Smooth muscle cell (in vitro differentiated cells): ENCODE measurements around the gene TTF2. TPM values are rescaled to one million over a fixed set of nuclear protein-coding genes. Genes with fewer than 3 reads are reported as not detected.

Experiments
- DNase-seq: peaks from one replicate; lab custom pipeline; 2025; ENCODE audit not compliant: unreplicated experiment; lab: John Stamatoyannopoulos, UW
- H2AFZ ChIP-seq: fragments of 200-600 bp; sonication (generic); 2 replicates; pipeline ENCODE4 v1.6.0; 2016; ENCODE audit warnings: antibody characterized with exemption, low read depth, mild to moderate bottlenecking
- H3F3A ChIP-seq: fragments of 200-600 bp; sonication (generic); 2 replicates; pipeline ENCODE4 v1.6.0; 2017; ENCODE audit warnings: antibody characterized with exemption, low read depth
- H3K27ac ChIP-seq: fragments of 200-600 bp; sonication (generic); 2 replicates; pipeline ENCODE4 v1.5.1; 2016; ENCODE audit warnings: low read depth, mild to moderate bottlenecking
- H3K27me3 ChIP-seq: fragments of 200-600 bp; sonication (generic); 2 replicates; pipeline ENCODE4 v1.6.1; 2016; ENCODE audit warnings: low read depth, mild to moderate bottlenecking
- H3K36me3 ChIP-seq: fragments of 200-600 bp; sonication (generic); 2 replicates; pipeline ENCODE4 v1.5.1; 2016; ENCODE audit warnings: low read depth
- H3K4me1 ChIP-seq: fragments of 200-600 bp; sonication (generic); 2 replicates; pipeline ENCODE4 v1.5.1; 2016; ENCODE audit warnings: low read depth
- H3K4me2 ChIP-seq: fragments of 200-600 bp; sonication (generic); 2 replicates; pipeline ENCODE4 v1.6.0; 2016; ENCODE audit warnings: mild to moderate bottlenecking
- H3K4me3 ChIP-seq: fragments of 200-600 bp; sonication (generic); 2 replicates; pipeline ENCODE4 v1.5.1; 2016; ENCODE audit warnings: mild to moderate bottlenecking
- H3K79me2 ChIP-seq: fragments of 200-600 bp; sonication (generic); 2 replicates; pipeline ENCODE4 v1.6.0; 2016; ENCODE audit warnings: low read depth, mild to moderate bottlenecking
- H3K9ac ChIP-seq: fragments of 200-600 bp; sonication (generic); 2 replicates; pipeline ENCODE4 v1.6.0; 2016; ENCODE audit warnings: low read depth
- H3K9me3 ChIP-seq: fragments of 200-600 bp; sonication (generic); replicated peaks from 2 replicates; pipeline ENCODE4 v1.5.1; 2016; ENCODE audit warnings: low read depth
- H4K20me1 ChIP-seq: fragments of 200-600 bp; sonication (generic); 2 replicates; pipeline ENCODE4 v1.6.0; 2016; ENCODE audit warnings: low read depth
- WGBS: methylation state at CpG from one replicate; pipeline ENCODE4 v1.1.7; 2016; ENCODE audit warnings: low lambda C conversion rate; 5-methylcytosine and 5-hydroxymethylcytosine counted together
- polyA plus RNA-seq: library from polyadenylated mRNA; unstranded; fragments of >200 nt; fragmentation: Nextera tagmentation; extraction: Ambion mirVana; gene quantifications from 2 replicates; pipeline ENCODE4 v1.2.1, GENCODE V29; 2016
- total RNA-seq: library from RNA; depleted of rRNA; stranded (reverse); fragments of >200 nt; gene quantifications from 2 replicates; pipeline ENCODE4 v1.2.3, GENCODE V29; 2014
- TF ChIP-seq, protein P1 (sequence below): fragments of 200-600 bp; sonication (generic); IDR thresholded peaks from 2 replicates; pipeline ENCODE4 v1.5.1; 2017; ENCODE audit warnings: borderline replicate concordance, mild to moderate bottlenecking, antibody characterized with exemption; ENCODE audit not compliant: insufficient read depth, poor library complexity, severe bottlenecking

Gene TTF2
- total and polyA plus RNA-seq, 2 experiments from 2014 or later = 4.9 to 8.2 TPM

DNA sequence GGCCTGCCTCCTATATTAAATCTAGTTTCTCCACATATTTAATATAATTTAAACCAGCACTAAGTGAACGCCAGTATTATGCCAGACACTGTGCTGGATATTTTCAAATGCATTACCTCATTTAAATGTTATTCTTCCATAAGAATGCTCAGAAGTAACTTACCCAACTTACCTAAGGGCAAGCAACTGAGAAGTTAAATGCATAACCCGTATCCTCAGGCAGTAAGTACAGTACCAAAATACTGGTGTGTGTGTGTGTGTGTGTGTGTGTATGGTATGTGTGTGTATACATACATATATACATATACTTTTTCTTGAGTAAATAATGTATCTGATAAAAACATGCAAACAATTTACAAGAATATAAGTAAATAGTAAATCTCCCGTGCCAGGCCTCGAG is 70.4 kb downstream of the TTF2 start:
- no peak overlapping the region for H3K9ac ChIP-seq
- H4K20me1 ChIP-seq = no peaks in the 10 kb centered on the region
- no peaks in the 10 kb centered on the region for H3F3A ChIP-seq
- no peaks in the 10 kb centered on the region for H3K79me2 ChIP-seq
- no peaks in the 10 kb centered on the region for H3K9me3 ChIP-seq
- no peaks in the 10 kb centered on the region for H3K36me3 ChIP-seq
- H3K27ac ChIP-seq = no peak overlapping the region
- WGBS = 95% methylated on average over 4 of the region's 4 CpGs
- TF ChIP-seq, protein P1, sequence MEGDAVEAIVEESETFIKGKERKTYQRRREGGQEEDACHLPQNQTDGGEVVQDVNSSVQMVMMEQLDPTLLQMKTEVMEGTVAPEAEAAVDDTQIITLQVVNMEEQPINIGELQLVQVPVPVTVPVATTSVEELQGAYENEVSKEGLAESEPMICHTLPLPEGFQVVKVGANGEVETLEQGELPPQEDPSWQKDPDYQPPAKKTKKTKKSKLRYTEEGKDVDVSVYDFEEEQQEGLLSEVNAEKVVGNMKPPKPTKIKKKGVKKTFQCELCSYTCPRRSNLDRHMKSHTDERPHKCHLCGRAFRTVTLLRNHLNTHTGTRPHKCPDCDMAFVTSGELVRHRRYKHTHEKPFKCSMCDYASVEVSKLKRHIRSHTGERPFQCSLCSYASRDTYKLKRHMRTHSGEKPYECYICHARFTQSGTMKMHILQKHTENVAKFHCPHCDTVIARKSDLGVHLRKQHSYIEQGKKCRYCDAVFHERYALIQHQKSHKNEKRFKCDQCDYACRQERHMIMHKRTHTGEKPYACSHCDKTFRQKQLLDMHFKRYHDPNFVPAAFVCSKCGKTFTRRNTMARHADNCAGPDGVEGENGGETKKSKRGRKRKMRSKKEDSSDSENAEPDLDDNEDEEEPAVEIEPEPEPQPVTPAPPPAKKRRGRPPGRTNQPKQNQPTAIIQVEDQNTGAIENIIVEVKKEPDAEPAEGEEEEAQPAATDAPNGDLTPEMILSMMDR = no peak
- H3K4me1 ChIP-seq = peaks cover 2% of the 10 kb centered on the region
- no peak overlapping the region for H2AFZ ChIP-seq
- H3K27me3 ChIP-seq = no peaks in the 10 kb centered on the region
- H3K4me2 ChIP-seq = no peak overlapping the region
- DNase-seq = no peak
- H3K4me3 ChIP-seq = no peak overlapping the region

GRCh38 chr1:117135329-117135728 is 75.2 kb downstream of the TTF2 start:
- H3K4me3 ChIP-seq = no peak overlapping the region

DNA sequence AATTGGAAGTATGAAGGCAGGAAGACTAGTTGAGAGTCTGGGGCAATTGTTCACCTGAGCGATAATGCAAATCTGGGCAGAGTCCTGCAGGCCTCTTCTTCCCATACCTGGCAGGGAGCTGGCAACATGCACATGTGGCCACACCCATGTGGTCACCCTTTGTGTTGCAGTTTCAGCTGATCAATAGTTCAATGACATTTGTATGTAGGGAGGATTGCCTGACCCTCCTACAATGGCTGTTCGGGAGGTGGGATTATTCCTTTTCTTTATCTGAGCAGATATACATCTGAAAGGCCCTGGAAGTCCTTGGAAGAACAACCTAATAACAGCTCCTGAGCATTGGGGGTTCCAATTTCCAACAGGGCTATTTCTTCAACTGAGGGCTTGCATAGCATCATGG is 76.6 kb downstream of the TTF2 start:
- Histone ChIP-seq H3K4me2 (no peak overlapping the region), H3K9ac (no peak overlapping the region), H3K79me2 (no peaks in the 10 kb centered on the region), H2AFZ (no peak overlapping the region), H3K27me3 (no peaks in the 10 kb centered on the region), H3K36me3 (no peaks in the 10 kb centered on the region), H3K27ac (no peak overlapping the region), H3K9me3 (no peaks in the 10 kb centered on the region), H3F3A (no peaks in the 10 kb centered on the region), H4K20me1 (no peaks in the 10 kb centered on the region), H3K4me3 (no peak overlapping the region), H3K4me1 (peaks cover 5% of the 10 kb centered on the region)
- TF ChIP-seq, protein P1 = no peak
- WGBS = 66% methylated on average over 2 of the region's 2 CpGs
- no peak for DNase-seq

More at GRCh38 chr1:117135329-117135728, 75.2 kb downstream of the TTF2 start:
- Histone ChIP-seq H3F3A (no peaks in the 10 kb centered on the region), H4K20me1 (no peaks in the 10 kb centered on the region), H3K27me3 (no peaks in the 10 kb centered on the region), H3K9me3 (no peaks in the 10 kb centered on the region), H3K4me2 (no peak overlapping the region), H3K9ac (no peak overlapping the region), H3K36me3 (no peaks in the 10 kb centered on the region), H3K79me2 (no peaks in the 10 kb centered on the region), H3K4me1 (peaks cover 5% of the 10 kb centered on the region), H2AFZ (no peak overlapping the region), H3K27ac (no peak overlapping the region)
- no peak for DNase-seq
- 78% methylated on average over 2 of the region's 2 CpGs for WGBS
- TF ChIP-seq, protein P1 = no peak

GRCh38 chr1:117137281-117137855 is 77.2 kb downstream of the TTF2 start:
- H3K9ac ChIP-seq = no peak overlapping the region
- H3K4me3 ChIP-seq = no peak overlapping the region
- H3K27ac ChIP-seq = no peak overlapping the region
- peaks cover 5% of the 10 kb centered on the region for H3K4me1 ChIP-seq
- no peak overlapping the region for H3K4me2 ChIP-seq
- H2AFZ ChIP-seq = no peak overlapping the region
- H3K27me3 ChIP-seq = no peaks in the 10 kb centered on the region
- DNase-seq = no peak
- H3K79me2 ChIP-seq = no peaks in the 10 kb centered on the region
- H4K20me1 ChIP-seq = no peaks in the 10 kb centered on the region
- WGBS = 60% methylated on average over 3 of the region's 3 CpGs
- H3K9me3 ChIP-seq = no peaks in the 10 kb centered on the region
- no peaks in the 10 kb centered on the region for H3F3A ChIP-seq
- TF ChIP-seq, protein P1 = no peak
- H3K36me3 ChIP-seq = no peaks in the 10 kb centered on the region
